Hepatocyte (in vitro differentiated cells): ENCODE data around the gene RBM38. TPM values are rescaled to one million over a fixed set of nuclear protein-coding genes. Genes with fewer than 3 reads are reported as not detected.

Source experiments
- DNase-seq: peaks from one replicate; pipeline ENCODE4 v3.0.0-alpha.2; 2016; ENCODE audit warnings: low spot score
- H2AFZ ChIP-seq: fragments of 200-600 bp; sonication (generic); 2 replicates; pipeline ENCODE4 v1.6.0; 2016; ENCODE audit warnings: antibody characterized with exemption, mild to moderate bottlenecking
- H3K27ac ChIP-seq: fragments of 200-600 bp; sonication (generic); 2 replicates; pipeline ENCODE4 v1.5.1; 2016; ENCODE audit warnings: mild to moderate bottlenecking
- H3K27me3 ChIP-seq: fragments of 200-600 bp; sonication (generic); 2 replicates; pipeline ENCODE4 v1.6.1; 2016
- H3K36me3 ChIP-seq: fragments of 200-600 bp; sonication (generic); replicated peaks from 2 replicates; pipeline ENCODE4 v1.5.1; 2016; ENCODE audit warnings: low read depth; ENCODE audit not compliant: insufficient read depth
- H3K4me1 ChIP-seq: fragments of 200-600 bp; sonication (generic); 2 replicates; pipeline ENCODE4 v1.5.1; 2016; ENCODE audit warnings: mild to moderate bottlenecking, moderate library complexity; ENCODE audit not compliant: insufficient read depth
- H3K4me2 ChIP-seq: fragments of 200-600 bp; sonication (generic); 2 replicates; pipeline ENCODE4 v1.6.0; 2016
- H3K4me3 ChIP-seq: fragments of 200-600 bp; sonication (generic); 2 replicates; pipeline ENCODE4 v1.5.1; 2016; ENCODE audit warnings: mild to moderate bottlenecking
- H3K79me2 ChIP-seq: fragments of 200-600 bp; sonication (generic); 2 replicates; pipeline ENCODE4 v1.6.0; 2017; ENCODE audit warnings: mild to moderate bottlenecking
- H3K9me2 ChIP-seq: fragments of 200-600 bp; sonication (generic); replicated peaks from 2 replicates; pipeline ENCODE4 v1.6.0; 2017; ENCODE audit warnings: mild to moderate bottlenecking; ENCODE audit not compliant: insufficient read depth
- H3K9me3 ChIP-seq: fragments of 200-600 bp; sonication (generic); 2 replicates; pipeline ENCODE4 v1.5.1; 2016; ENCODE audit warnings: low read depth, mild to moderate bottlenecking
- H4K20me1 ChIP-seq: fragments of 200-600 bp; sonication (generic); 2 replicates; pipeline ENCODE4 v1.6.0; 2016; ENCODE audit warnings: mild to moderate bottlenecking; ENCODE audit not compliant: insufficient read depth, poor library complexity, severe bottlenecking
- CTCF ChIP-seq: fragments of 200-600 bp; sonication (generic); IDR thresholded peaks from 2 replicates; pipeline ENCODE4 v1.5.1; 2016; ENCODE audit warnings: antibody characterized with exemption, mild to moderate bottlenecking; ENCODE audit not compliant: poor library complexity
- EZH2 ChIP-seq: fragments of 200-600 bp; sonication (generic); IDR thresholded peaks from 2 replicates; pipeline ENCODE4 v1.6.1; 2016; ENCODE audit warnings: antibody characterized with exemption, mild to moderate bottlenecking, borderline replicate concordance
- EZH2phosphoT487 ChIP-seq: fragments of 200-600 bp; sonication (generic); IDR thresholded peaks from one replicate; pipeline ENCODE4 v1.6.1; 2018; ENCODE audit warnings: antibody characterized with exemption, mild to moderate bottlenecking, low read depth, moderate library complexity; ENCODE audit not compliant: unreplicated experiment, severe bottlenecking
- WGBS: methylation state at CpG from one replicate; pipeline ENCODE4 v1.1.6; 2016; ENCODE audit warnings: low lambda C conversion rate; ENCODE audit errors: missing lambda C conversion rate; 5-methylcytosine and 5-hydroxymethylcytosine counted together
- polyA plus RNA-seq: library from polyadenylated mRNA; unstranded; fragments of >200 nt; fragmentation: Nextera tagmentation; extraction: Ambion mirVana; gene quantifications from 2 replicates; pipeline ENCODE4 v1.2.1, GENCODE V29; 2016
- total RNA-seq: library from RNA; depleted of rRNA; stranded (reverse); fragments of >200 nt; gene quantifications from 2 replicates; pipeline ENCODE4 v1.2.3, GENCODE V29; 2014

RBM38 gene
- total and polyA plus RNA-seq, 2 experiments from 2014 or later, result 16.1 to 19.6 TPM

- no peaks in the 10 kb centered on the region for H4K20me1 ChIP-seq
- no peaks in the 10 kb centered on the region for H3K79me2 ChIP-seq
- TF ChIP-seq EZH2 (no peak), EZH2phosphoT487 (no peak), CTCF (no peak)
- H3K36me3 ChIP-seq, result no peaks in the 10 kb centered on the region
- no peak for DNase-seq
- H3K4me1 ChIP-seq, result no peaks in the 10 kb centered on the region
- no peaks in the 10 kb centered on the region for H3K9me3 ChIP-seq
- WGBS, result 97% methylated on average over 32 of the region's 32 CpGs
- H2AFZ ChIP-seq, result no peak overlapping the region
- no peak overlapping the region for H3K4me2 ChIP-seq
- no peak overlapping the region for H3K4me3 ChIP-seq
- no peak overlapping the region for H3K27ac ChIP-seq
- no peaks in the 10 kb centered on the region for H3K27me3 ChIP-seq
- H3K9me2 ChIP-seq, result no peaks in the 10 kb centered on the region
Observed at GRCh38 chr20:57402206-57403125, 11.3 kb downstream of the RBM38 start.

- 97% methylated on average over 10 of the region's 10 CpGs for WGBS
- H3K36me3 ChIP-seq, result no peaks in the 10 kb centered on the region
Observed at GRCh38 chr20:57403216-57403615, 12.0 kb downstream of the RBM38 start.

GRCh38 chr20:57404006-57404405 lies 12.8 kb downstream of the RBM38 start:
- no peaks in the 10 kb centered on the region for H3K36me3 ChIP-seq
- WGBS, result 92% methylated on average over 11 of the region's 11 CpGs
- TF ChIP-seq EZH2 (no peak), CTCF (no peak), EZH2phosphoT487 (no peak)

More at GRCh38 chr20:57403216-57403615, 12.0 kb downstream of the RBM38 start:
- Histone ChIP-seq H3K27ac (no peak overlapping the region), H3K4me1 (no peaks in the 10 kb centered on the region), H2AFZ (no peak overlapping the region), H3K9me2 (no peaks in the 10 kb centered on the region), H3K4me2 (no peak overlapping the region), H4K20me1 (no peaks in the 10 kb centered on the region), H3K79me2 (no peaks in the 10 kb centered on the region), H3K4me3 (no peak overlapping the region), H3K27me3 (no peaks in the 10 kb centered on the region), H3K9me3 (no peaks in the 10 kb centered on the region)
- DNase-seq, result no peak
- no peak for TF ChIP-seq CTCF
- no peak for TF ChIP-seq EZH2
- no peak for TF ChIP-seq EZH2phosphoT487

More at GRCh38 chr20:57404006-57404405, 12.8 kb downstream of the RBM38 start:
- Histone ChIP-seq H3K79me2 (no peaks in the 10 kb centered on the region), H3K27me3 (no peaks in the 10 kb centered on the region), H2AFZ (no peak overlapping the region), H3K27ac (no peak overlapping the region), H3K9me2 (no peaks in the 10 kb centered on the region), H3K4me2 (no peak overlapping the region), H3K4me1 (no peaks in the 10 kb centered on the region), H3K9me3 (no peaks in the 10 kb centered on the region), H4K20me1 (no peaks in the 10 kb centered on the region), H3K4me3 (no peak overlapping the region)
- DNase-seq, result no peak
